M059J (cell line): ENCODE data around the gene FNDC5. TPM values are rescaled to one million over a fixed set of nuclear protein-coding genes. Genes with fewer than 3 reads are reported as not detected.

Source experiments
- DNase-seq: peaks from one replicate; pipeline ENCODE4 v3.0.0-alpha.2; 2012; ENCODE audit warnings: low read depth
- total RNA-seq: library from RNA; depleted of rRNA; stranded (reverse); fragments of >200 nt; shearing (Covaris generic); gene quantifications from 2 replicates; pipeline ENCODE4 v1.2.3, GENCODE V29; 2014

Gene FNDC5
- total RNA-seq, 1 experiment from 2014 or later: 2.9 TPM

DNA sequence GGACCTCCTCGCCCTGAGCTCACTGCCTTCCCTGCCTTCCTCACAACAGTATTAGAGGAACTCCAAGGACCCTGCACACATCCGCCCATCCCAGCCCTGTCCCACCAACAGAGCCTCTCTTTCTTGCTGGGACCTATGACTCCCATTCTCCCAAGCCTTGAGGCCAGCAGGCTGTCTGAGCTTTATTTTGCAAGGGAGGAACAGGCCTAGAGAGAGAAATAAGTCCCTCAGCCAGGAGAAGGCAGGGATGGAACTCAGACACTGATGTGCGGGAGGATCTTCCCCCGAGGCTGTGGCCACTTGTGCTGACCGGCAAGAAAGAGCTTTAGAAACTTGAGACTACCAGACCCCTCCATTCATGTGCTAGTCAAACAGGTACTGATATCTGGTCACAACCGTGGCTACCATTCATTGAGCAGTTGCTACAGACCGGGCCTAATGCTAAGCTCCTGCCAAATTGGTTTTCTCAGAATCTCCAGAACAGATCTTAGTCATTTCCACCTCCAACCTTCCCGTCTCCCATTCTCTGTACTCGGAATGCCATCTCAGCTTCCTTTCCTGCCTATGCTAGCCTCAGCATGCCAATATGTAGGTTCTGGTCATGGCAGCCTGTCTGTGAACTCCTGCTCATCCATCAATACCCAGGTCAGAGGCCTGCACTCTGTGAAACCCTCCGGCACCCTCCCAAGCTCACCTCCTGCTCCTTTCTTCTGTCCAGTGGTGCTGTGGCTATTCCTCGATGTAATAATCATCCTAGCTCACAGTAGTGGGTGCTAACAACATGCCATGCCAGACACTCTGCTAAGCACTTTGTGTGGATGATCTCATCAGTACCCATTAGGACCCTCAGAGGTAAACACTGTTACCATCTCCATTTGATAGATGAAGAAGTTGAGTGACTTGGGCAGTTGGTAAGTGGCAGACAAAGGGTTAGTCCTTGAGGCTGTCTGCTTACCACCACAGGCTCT, 26.7 kb upstream of the FNDC5 start:
- DNase-seq: no peak

- DNase-seq: no peak
Observed at GRCh38 chr1:32896451-32896850, 25.7 kb upstream of the FNDC5 start.

DNA sequence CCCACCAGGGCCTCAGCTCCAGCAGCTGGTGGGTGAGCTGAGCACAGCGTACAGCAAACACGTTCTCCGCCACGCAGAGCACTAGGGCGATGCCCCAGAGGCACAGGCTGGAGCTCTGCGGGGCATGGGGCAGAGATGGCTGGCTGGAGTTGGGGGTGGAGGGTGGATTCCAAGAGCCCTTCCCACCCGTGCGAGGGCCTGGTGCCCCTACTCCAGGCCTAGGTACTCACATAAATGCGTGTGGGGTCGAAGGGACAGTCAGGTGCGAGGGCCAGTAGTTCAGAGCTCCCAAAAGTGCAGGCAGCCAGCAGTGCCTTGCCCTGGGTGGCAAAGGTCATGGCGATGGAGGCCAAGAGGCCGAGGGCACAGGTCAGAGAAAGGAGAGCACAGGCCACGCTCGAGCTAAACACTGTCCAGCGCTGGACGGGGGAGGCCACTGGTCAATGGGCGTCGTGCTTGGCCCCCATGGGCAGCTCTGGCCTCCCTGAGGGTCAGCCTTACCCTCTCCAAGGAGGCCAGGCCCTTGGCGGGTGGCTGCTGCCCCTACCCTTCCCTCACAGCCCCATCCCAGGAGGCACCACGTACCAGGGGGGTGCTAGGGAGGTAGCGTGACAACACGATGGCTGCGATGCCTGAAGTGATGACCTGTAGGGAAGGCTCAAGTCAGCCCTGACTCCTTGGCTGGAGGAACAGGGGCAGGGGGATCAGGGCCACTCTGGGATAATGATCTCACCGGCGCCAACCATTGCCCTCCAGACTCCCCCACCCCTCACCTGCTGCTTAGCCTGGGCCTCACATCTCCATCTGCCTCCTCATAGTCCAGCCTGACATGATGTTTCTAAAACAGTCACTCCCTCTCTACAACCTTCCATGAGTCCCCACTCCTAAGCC, 24.9 kb upstream of the FNDC5 start:
- no peak for DNase-seq

- DNase-seq: no peak
Observed at GRCh38 chr1:32894681-32895080, 24.0 kb upstream of the FNDC5 start.

DNA sequence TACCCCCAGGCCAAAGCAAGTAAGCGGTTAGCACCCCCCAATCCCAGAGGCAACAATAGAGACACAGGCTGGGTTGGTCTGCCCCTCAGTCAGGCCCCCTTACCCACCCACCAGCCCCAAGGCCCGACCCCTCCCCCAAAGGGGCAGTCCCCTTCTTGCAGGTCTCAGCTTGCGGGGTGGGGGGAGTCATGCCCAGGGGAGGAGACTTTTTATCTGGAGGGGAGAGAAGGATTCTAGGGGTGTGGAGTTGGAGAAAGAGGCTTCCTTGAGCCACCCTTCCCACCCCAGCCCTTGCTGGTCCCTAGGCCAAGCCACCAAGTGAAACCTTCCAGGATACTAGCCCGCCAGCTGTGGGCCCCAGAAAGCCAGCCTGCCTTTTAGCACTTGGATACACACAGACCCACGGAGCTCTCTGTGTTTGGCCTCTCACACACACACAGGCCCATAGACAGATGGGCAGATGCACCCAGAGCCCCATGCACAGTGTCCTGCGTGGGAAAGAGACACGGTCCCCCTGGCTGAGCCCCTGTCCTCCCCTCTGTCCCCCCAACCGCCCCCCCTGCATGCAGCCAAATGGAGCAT, 23.4 kb upstream of the FNDC5 start:
- DNase-seq: no peak

GRCh38 chr1:32893198-32894018, 22.7 kb upstream of the FNDC5 start:
- peak; percentile 40 for DNase-seq

DNA sequence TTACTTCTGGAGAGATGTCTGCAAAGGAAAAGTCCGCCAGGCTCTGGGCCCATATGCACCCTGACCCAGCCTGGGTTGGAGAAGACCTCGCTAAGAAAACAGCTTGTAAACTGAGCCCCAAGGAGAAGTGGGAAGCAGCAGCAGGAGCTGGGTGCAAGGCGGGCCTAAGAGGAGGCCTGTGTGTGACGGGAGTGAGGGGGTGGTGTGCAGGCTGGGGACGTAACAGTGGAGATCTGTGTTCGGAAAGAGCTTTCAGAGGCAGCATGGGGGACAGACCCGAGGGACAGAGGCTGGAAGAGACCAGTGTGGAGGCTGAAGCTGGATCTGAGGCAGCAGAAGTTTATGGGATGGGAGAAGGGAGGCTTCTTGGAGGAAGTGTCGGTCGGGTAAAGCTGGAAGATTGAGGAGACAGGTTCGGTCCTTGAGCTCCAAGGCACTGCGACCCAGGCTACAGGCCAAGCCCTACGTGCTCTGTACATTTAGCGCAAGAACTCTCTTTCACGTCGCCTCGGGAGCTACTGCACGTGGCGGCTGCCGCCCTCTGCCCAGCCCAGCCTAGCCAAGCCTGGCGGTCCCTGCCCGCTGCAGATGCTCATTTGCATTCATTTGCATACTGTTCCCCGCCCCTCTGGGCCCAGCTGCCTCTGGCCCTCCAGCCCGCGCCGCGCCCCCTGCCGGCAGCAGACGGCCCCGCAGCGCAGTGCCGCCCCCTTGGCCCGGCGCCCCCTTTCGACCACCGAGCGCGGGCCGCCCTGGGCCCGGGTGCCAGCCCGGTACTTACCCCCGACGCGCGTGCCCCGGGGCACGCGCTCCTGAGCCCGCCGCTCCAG, 21.9 kb upstream of the FNDC5 start:
- DNase-seq: peak; percentile 54

DNA sequence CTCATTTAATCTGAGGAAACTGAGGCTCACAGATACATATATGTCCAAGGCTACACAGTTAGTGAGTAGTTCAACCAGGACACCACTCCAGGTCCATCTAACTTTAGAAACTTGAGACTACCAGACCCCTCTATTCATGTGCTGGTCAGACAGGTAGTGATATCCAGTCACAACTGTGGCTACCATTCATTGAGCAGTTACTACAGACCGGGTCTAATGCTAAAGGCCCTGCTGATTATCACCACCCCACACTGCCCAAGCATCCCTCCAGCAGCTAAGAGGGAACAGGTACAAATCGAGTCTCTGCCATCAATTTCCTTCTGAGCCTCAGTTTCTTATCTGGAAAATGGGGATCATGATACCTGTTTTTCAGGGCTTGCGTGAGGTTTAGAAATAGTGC, 20.9 kb upstream of the FNDC5 start:
- DNase-seq: no peak

- no peak for DNase-seq
Observed at GRCh38 chr1:32891241-32891570, 20.5 kb upstream of the FNDC5 start.

- DNase-seq: no peak
Observed at GRCh38 chr1:32890516-32891240, 20.0 kb upstream of the FNDC5 start.

DNA sequence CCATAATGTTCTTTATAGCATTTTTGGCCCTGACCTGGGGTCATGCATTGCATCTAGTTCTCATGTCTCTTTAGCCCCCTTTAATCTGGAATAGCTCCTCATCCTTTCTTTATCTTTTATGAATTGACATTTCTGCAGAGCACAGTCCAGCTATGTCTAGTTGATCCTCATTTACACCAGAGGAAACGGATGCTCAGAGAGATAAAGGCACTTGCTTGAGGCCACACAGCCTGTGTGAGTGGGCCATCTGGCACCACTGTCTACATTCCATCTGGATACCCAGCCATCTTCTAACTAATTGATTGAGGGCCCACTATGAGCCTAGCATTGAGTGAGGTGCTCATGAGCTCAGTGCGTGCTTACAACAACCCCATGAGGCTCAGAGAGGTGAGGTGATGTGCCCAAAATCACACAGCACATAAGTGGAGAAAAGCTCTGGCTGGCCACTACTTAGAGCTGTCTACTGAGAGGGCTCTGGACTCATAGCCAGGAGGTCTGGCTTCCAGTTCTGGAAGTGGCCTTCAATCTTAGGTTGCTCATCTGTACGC, 19.1 kb upstream of the FNDC5 start:
- DNase-seq: no peak

DNA sequence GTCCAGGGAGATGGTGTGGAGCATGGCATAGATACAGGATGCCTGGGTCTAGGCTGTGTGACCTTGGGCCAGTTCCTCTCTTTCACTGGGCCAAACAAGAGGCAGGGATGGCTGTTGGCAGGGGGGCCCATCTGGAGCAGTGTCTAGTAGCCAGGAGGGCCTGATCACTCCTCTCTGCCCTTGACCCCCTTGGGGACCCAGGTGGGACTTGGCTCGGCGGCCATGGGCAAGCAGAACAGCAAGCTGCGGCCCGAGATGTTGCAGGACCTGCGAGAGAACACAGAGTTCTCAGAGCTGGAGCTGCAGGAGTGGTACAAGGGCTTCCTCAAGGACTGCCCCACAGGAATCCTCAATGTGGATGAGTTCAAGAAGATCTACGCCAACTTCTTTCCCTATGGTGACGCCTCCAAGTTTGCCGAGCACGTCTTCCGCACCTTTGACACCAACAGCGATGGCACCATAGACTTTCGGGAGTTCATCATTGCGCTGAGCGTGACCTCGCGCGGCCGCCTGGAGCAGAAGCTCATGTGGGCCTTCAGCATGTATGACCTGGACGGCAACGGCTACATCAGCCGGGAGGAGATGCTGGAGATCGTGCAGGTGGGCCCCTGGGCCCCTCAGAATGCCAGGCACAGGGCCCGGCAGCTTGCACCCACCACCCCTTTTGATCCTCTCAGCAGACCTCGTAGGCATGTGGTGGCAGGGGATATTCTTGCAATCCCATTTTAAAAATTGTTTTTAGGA, 18.1 kb upstream of the FNDC5 start:
- no peak for DNase-seq

- DNase-seq: no peak
Observed at GRCh38 chr1:32888134-32888533, 17.4 kb upstream of the FNDC5 start.

- no peak for DNase-seq
Observed at GRCh38 chr1:32887623-32888022, 16.9 kb upstream of the FNDC5 start.

- no peak for DNase-seq
Observed at GRCh38 chr1:32886828-32887414, 16.2 kb upstream of the FNDC5 start.

DNA sequence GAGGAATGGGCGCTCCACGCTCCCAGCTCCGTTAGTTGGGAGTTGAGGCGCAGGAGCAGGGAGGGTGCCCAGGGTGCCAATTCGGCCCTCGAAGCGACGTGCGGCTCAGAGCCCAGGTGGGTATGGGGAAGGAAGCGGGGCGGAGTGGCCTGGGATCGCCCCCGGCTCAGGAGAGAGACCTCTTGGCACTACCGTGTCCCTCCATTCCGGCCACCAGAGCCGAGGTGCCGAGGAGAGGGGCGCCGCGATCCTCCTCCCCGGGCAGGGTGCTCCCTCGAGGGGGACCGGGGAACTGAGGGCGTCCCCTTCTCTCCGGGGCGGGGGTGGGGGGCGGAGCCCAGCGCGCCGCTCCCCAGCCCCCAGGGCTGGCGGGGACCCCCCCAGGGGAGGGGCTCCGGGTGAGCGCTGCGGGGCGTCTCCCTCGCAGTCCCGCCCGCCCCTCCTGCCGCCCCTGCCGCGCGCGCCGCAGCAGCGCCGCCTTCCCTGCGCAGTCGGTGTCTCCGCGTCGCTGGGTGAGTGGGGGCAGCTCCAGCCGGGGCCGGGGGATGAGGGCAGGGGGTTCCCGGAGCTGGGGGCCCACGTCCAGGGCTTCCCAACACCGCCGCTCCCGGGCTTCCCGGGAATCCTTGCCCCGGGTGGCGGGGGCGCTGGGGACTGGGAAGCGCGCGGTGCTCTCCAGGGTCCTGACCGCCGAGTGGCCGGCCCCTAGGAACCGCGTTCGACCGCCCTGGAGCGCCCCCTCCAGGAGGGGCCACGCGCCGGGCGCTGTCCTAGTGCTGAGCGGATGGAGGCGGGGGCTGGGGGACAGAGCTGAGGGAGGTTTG, 15.5 kb upstream of the FNDC5 start, which contains the start of gene HPCA:
HPCA (plus strand) TSS at position 488 of the 824 bp plus-strand sequence. CDS start 2,408 bp downstream, outside the sequence.
- DNase-seq: peak; percentile 51

DNA sequence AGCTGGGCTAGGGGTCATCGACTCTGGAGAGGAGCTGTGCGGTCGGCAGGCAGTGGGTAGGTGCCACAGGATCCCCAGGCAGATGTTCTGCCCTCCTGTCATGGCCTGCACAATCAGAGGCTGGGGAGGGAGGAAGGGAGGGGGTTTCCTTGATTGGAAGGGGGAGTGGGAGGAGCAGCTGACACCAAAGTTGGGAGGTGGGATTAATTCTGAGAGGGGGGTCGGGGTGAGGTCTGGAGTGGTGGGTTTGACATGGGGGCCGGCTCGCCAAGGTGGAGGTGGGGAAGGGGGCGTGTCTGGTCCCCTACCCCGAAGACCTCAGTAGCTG, 14.9 kb upstream of the FNDC5 start:
- DNase-seq: no peak

DNA sequence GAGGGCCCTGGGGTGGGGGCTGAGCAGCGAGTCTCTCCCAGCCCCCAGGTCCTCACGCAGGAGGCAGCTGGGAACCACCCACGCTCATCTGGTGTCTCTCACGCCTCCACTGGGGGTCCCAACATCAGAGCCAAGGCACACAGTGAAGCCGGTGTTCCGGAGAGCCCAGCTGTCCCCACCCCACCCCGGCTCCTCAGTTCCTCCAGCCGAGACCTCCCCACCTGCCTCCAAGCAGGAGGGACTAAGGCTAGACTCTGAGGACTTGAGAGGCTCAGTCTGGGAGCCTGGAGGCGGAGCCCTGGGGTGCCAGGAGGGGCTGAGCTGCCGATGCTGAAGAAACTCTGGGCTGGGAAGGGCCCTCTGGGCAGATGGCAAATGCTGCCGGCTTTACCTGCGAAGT, 14.0 kb upstream of the FNDC5 start:
- DNase-seq: no peak
